GM19099 (cell line): ENCODE data around the gene PYGB.

Experiments
- POLR2A ChIP-seq: IDR thresholded peaks from 3 replicates; pipeline ENCODE4 v1.6.1; 2011; ENCODE audit warnings: low read depth; ENCODE audit not compliant: insufficient read length; ENCODE audit errors: extremely low read depth

Gene PYGB

DNA sequence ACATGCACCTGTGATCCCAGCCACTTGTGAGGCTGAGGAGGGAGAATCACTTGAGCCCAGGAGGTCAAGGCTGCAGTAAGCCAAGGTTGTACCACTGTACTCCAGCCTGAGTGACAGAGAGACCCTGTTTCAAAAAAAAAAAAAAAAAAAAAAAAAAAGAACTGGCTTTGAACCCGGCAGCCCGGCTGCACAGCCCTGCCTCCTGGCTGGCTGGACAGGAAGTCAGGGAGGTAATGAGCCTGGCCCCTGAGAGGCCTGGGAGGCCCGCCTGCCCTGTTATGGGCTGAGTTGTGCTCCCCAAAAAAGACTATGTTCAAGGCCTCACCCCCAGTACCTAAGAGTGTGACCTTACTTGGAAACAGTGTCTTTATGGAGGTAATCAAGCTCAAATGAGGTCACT is 77.2 kb downstream of the PYGB start:
- TF ChIP-seq POLR2A, result no peak

DNA sequence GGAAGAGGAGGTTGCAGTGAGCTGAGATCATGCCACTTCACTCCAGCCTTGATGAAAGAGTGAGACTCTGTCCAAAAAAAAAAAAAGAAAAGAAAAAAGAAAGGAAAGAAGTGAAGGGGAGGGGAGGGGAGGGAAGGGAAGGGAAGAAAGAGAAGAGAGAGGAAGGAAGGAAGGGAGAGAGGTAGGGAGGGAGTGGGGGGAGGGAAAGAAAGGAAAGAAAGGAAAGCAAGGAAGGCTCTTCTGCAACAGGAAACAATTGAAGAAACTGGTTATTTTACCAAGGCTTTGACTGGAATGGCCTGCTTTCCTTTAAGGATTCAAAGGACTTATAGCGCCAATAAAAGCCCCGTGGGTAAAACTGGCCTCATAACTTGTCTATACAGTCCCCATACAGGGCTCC is 78.1 kb downstream of the PYGB start:
- no peak for TF ChIP-seq POLR2A

DNA sequence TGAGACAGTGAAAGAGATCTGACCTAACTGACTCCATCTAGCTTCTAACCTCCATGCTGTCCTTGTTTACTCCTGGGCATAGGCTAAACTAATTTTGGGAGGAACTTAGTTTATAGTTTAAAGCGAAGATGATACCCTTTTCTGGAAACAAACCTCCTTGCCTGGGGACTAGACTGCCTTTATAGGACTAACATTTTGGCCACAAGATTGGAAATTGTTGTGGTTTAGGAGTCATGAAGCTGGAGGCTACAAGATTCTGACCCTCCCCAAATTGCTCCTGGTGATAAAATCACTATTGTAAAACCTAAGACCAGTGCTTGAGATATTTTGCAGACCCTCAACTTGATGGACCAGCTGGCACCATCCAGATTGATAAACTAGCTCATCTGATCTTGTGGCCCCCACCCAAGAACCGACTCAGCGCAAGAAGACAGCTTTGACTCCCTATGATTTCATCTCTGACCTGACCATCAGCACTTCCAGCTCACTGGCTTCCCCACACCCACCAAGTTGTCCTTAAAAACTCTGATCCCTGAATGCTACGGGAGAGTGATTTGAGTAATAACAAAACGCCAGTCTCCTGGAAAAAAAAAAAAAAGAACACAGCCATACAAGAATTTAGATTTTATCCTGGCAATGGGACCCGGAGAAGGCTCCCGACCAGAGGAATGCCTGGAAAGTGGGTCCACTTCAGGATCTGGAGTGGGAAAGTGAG is 79.8 kb downstream of the PYGB start:
- no peak for TF ChIP-seq POLR2A

DNA sequence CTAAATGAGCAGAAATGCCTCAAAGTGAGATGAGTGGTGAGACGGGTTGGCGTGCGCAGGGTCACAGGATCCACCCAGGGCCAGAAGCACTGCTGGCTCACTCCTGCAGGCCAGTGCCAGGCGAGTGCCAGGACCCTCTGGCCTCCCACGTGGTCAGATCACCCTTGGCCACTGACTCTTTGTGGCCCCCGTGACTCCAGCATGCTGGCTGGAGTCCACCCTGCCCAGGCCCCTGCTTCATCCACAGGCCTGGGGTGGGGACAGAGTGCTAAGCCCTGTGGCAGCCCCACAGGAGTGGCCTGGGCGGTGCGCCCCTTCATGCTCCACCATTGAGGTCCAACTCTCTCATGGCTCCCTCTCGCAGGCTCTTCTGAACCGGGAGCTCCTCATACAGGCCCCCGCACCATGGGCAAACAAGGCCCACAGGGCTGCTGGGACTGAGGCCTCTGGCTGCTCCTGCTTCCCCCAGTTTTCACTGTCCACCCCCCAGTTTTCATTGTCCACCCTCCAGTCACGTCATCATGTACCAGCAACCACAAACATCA is 81.1 kb downstream of the PYGB start:
- TF ChIP-seq POLR2A, result no peak

DNA sequence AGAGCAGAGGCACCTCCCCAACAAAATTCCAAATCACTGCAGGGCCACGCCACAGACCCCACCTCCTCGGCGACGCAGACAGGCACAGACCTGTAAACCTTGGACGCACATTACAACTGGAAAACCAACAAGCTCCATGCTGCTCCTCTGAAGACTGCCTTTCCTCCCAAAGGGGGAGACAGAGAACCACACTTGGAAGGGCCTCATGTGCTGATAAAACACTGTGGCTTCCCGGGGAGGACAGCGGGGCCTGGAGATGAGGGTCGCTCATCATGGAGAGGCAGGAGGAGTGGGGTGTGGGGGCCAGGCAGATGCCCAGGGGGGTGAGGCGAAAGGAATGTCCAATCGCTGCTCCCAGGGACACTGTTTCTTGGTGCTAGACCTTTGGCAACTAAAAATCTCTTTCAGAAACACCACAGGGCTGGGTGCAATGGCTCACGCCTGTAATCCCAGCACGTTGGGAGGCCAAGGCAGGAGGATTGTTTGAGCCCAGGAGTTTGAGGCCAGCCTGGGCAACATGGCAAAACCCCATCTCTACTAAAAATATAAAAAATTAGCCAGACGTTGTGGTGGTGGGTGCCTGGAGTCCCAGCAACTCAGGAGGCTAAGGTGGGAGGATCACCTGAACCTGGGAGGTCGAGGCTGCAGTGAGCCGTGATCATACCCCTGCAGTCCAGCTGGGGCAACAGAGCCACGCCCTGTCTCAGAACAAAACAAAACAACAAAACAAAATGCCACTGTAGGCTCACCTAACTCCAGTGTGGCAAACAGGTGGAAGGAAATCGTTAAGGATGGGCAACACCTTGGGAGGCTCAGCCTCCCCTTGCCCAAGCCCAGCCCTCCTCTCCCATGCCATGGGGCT is 88.9 kb downstream of the PYGB start:
- no peak for TF ChIP-seq POLR2A

DNA sequence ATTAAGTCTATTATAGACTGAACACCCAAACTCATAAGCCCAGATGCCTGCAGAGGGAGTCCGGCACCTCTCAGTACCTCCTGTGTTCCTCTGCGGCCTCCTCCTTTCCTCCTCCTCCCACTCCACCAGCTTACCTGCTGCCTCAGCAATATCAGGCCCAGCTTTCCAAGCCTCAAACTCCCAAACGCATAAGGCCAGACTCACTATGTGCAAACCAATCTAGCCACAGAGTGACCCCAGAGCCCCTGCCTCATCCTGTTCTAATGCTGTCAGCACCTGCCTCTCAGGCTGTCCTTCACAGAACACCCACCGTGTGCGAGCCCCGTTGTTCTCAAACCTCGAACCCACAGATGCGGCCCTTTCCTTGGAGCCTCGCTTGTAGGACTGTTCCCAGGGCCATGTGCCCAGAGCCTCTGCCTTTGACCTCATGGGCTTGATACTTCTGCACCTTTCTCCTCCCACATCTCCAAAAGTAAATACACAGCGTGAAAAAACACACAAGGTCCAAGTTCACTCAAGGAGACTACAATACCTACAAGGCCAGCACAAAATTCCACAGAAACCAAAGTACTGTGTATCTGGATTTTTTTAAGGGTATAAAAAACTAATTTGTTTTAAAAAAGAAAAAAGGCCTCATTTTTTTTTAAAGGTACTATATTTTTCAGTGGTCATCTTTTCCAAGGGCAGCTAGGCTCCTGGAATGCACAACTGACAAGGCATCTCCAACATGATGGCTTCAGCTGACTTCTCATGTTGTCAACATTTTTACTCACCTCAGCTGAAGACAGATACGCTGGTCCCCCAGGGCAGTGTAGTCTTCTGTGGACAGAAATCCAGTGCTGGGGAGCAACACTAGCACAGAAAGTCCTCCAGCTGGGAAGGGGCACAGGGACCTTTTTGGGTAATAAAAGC is 90.5 kb downstream of the PYGB start:
- no peak for TF ChIP-seq POLR2A

DNA sequence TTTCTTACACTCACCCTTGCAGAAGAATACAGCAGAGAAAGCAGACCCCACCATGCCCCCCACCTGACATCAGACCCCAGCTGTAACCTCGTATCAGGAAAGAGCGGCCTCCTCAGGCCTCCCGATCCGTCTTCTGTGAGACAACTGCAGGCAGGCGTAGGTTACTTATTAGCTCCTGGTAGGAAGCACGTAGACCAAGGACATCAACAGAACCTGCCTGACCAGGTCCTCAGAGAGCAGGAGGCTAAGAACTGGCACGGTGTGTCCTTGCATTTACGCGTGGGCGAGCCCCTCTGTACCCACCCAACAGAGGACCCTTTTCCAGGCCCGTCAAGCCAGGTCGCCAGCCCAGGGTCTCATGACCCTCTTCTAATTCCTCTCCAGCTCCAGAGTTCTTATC is 91.7 kb downstream of the PYGB start:
- no peak for TF ChIP-seq POLR2A

DNA sequence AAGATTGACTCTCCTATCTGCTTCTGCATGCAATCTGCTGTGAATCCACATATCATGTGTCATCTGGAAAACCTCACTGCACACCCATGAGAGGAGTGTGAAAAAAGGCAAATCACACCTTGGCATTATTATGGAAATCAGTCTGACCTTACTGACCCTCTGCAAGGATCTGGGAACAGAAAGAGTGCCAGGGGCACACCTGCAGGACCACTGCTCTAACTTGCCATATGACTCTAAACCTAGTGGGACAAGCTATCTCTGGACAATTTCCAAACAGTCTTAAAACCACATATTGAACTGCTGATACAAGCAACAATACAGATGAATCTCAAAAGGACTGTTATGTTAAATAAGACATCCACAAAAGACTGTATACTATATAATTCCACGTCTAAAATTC is 92.5 kb downstream of the PYGB start:
- TF ChIP-seq POLR2A, result no peak

DNA sequence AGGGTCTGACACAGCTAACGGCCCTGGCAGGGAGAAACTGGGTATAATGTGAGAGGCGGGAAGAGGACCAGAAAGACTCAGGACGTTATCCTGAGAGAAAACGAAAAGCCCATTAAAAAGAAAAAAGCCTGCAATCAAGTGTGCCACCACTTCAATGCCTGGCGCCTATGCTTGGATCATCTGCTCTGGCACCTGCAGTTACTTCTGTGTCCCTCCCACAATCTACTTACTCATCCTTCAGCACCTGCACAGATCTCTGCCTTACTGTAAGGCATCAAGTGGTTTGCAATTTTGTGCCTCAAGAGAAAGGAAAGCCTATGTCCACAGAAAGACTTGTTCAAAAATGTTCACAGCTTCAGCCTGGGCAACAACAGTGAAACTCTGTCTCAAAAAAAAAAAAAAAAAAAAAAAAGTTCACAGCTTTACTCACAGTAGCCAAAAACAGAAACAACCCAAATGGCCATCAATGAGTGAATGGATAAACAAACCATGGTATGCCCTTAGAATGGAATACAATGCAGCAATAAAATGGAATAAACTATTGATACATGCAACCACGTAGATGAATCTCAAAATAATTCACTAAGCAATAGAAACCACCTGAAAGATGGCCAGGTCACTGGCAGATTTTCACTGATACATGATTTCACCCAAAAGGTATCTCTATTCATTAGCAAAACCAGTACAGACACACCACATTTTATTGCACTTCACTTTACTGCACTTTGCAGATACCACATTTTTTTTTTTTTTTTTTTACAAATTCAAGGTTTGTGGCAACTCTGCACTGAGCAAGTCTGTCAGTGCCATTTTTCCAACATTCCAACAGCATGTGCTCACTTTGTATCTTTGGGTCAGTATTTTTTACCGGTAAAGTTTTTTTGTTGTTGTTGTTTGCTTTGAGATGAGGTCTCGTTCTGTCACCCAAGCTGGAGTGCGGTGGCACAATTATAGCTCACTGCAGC is 94.1 kb downstream of the PYGB start:
- no peak for TF ChIP-seq POLR2A

DNA sequence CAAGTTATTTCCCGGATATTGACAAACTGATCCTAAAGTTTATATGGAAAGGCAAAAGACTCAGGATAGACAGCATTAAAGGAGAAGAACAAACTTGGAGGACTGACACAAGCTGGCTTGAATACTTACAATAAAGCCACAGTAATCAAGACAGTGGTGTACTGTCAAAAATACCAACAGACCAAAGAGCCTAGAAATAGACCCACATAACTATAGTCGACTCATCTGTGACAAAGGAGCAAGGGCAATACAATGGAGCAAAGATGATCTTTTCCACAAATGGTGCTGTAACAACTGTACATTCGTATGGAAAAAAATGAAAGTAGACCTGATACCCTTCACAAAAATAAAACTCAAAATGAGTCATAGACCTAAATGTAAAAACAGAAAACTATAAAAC is 96.7 kb downstream of the PYGB start:
- TF ChIP-seq POLR2A, result no peak

DNA sequence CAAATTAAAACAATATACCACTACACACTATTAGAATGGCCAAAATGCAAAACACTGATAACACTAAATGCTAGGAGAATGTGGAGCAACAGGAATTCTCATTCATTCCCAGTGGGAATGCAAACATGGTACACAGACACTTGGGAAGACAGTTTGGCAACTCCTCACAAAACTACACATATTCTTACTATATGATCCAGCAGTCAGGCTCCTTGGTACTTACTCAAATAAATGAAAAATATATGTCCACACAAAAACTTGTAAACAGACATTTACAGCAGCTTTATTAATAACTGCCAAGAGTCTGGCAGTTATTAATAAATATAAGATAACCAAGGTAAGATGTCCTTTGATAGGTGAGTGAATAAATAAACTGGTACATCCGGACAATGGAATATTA is 97.8 kb downstream of the PYGB start:
- TF ChIP-seq POLR2A, result no peak

DNA sequence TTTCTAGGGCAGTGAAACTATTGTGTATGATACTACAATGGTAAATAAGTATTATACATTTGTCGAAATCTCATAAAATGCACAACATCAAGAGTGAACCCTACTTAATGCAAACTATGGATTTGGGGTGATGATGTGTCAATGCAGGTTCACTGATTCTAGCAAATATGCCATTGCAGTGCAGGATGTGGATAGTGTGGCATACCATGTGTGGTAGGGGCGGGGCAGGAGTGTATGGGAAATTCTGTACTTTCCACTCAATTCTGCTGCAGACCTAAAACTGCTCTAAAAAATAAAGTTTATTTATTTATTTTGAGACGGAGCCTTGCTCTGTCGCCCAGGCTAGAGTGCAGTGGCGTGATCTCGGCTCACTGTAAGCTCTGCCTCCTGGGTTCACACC is 98.5 kb downstream of the PYGB start:
- no peak for TF ChIP-seq POLR2A
